Memory B cell (primary cell): Measurements from ENCODE around the gene TP53I11.

ENCODE experiments used
- ATAC-seq: fragments of 150-1000 bp; cut with Tn5 transposase; 2 replicates; pipeline ENCODE4 v1.10.0; 2021; ENCODE audit warnings: low read depth, mild to moderate bottlenecking, moderate library complexity
- DNase-seq, 2 donors: peaks; one replicate each; pipeline ENCODE4 v3.0.0; 2022; ENCODE audit warnings: low spot score in 2 of 2
- H3K27ac Mint-ChIP-seq: one replicate; pipeline ENCODE4 v1.8.0; 2022; ENCODE audit warnings: mild to moderate bottlenecking, moderate library complexity, mixed read lengths
- H3K27me3 Mint-ChIP-seq: one replicate; pipeline ENCODE4 v1.8.0; 2022; ENCODE audit warnings: mixed read lengths
- H3K36me3 Mint-ChIP-seq: one replicate; pipeline ENCODE4 v1.8.0; 2022; ENCODE audit warnings: mild to moderate bottlenecking, mixed read lengths
- H3K4me1 Mint-ChIP-seq: one replicate; pipeline ENCODE4 v1.8.0; 2022; ENCODE audit warnings: mixed read lengths
- H3K4me3 Mint-ChIP-seq: one replicate; pipeline ENCODE4 v1.8.0; 2022; ENCODE audit warnings: mild to moderate bottlenecking, moderate library complexity, mixed read lengths
- H3K9me3 Mint-ChIP-seq: one replicate; pipeline ENCODE4 v1.8.0; 2022; ENCODE audit warnings: mixed read lengths

The TP53I11 gene

DNA sequence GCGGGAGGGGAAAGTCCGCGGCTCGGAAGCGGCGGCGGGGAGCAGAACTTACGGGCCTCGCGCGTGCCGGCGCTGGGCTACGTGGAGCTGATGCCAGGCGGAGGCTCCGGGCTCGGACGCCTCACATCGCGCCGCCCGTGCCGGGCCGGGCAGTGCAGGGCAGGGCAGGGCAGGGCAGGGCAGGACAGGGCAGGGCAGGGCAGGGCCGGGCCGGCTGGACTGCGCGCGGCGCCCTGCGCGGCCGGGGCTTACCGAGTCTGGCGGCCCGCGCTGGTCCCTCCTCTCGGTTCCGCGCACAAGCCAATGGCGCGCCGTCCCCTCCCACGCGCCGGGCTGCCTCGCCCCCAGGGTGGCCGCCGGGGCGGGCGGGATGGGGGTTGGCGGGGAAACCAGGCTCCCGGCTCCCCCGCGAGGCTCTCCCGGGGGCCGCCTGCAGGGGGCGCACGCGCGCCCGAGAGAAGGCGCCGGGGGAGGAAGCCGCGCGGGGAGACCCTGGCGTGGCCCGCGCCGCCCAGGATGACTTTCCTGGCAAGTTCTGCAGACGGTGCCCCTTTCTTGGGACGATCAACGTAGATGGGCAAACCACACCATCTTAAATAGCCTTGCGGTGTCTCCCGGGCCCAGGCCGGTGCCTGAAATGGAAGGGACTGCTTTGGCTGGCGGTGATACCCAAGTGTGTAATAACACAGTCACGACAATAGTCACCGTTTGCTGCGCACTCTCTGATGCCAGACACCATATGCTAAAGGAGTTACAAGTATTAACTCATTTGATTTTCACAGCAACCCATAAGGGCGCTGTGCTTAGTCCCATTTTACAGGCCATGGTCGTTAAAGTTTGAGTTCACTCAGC, at the start of gene TP53I11:
Gene TP53I11, minus strand, starts transcription at position 259 of the 852 bp plus-strand sequence. CDS start 12,548 bp downstream, outside the sequence.
- H3K27ac Mint-ChIP-seq: peak within 1 kb of the TSS; percentile 75
- peaks cover 35% of the 10 kb centered on the region for H3K4me1 Mint-ChIP-seq
- H3K9me3 Mint-ChIP-seq: no peaks in the 10 kb centered on the region
- peak in 1 of 2 donors; percentile 67 for DNase-seq
- no peaks in the 10 kb centered on the region for H3K27me3 Mint-ChIP-seq
- H3K36me3 Mint-ChIP-seq: no peaks in the 10 kb centered on the region
- peak; percentile 74 for ATAC-seq
- peak within 1 kb of the TSS; percentile 91 for H3K4me3 Mint-ChIP-seq

DNA sequence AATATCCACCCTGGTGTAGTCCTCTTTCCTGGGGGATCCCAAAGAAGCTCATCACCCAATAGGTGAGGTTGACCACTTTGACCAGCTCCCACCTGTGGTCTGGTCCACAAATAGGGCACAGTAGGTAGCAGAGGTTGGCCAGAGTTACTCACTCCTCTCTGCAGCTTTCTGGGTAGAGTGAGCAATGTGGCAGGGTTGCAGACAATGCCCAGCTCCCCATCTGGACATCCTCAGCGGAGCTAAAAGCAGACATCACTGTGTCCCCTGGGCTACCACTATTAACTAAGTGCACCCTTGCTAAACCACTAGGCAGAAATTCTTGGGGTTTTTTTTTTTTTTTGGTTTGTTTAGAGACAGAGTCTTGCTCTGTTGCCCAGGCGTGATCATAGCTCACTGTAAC, 48.4 kb upstream of the TP53I11 start:
- Mint-ChIP-seq H3K27ac (no peak overlapping the region), H3K4me3 (no peak overlapping the region), H3K27me3 (peaks cover 3% of the 10 kb centered on the region), H3K4me1 (no peaks in the 10 kb centered on the region), H3K36me3 (no peaks in the 10 kb centered on the region), H3K9me3 (no peaks in the 10 kb centered on the region)
- ATAC-seq (no peak), DNase-seq (no peak)

- DNase-seq (no peak), ATAC-seq (no peak)
- Mint-ChIP-seq H3K4me1 (no peaks in the 10 kb centered on the region), H3K4me3 (no peak overlapping the region), H3K36me3 (no peaks in the 10 kb centered on the region), H3K27ac (no peak overlapping the region), H3K27me3 (peaks cover 3% of the 10 kb centered on the region), H3K9me3 (no peaks in the 10 kb centered on the region)
Measured at GRCh38 chr11:44998051-44998450, 47.4 kb upstream of the TP53I11 start.

DNA sequence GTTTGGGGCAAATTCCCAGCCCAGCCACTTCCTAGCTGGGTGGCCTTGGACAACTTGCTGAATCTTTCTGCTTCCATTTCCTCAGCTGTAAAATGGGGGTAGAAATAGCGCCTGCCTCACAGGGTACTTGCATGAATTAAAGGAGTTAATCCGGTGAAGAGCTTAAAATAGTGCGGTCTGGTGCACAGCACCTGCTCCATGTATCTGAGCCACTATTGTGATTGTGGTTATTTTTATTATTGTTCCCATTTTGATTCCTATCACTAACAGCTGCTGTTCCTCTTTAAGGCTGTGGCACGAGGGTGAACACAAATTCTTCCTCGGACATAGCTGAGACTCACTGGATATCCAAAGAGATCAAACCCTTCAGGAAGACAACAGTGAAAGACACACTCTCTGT, 46.9 kb upstream of the TP53I11 start:
- Mint-ChIP-seq H3K4me1 (peaks cover 3% of the 10 kb centered on the region), H3K27me3 (peaks cover 3% of the 10 kb centered on the region), H3K27ac (no peak overlapping the region), H3K36me3 (no peaks in the 10 kb centered on the region), H3K9me3 (no peaks in the 10 kb centered on the region), H3K4me3 (no peak overlapping the region)
- DNase-seq (no peak), ATAC-seq (no peak)

- Mint-ChIP-seq H3K9me3 (no peaks in the 10 kb centered on the region), H3K4me3 (no peak overlapping the region), H3K27me3 (no peaks in the 10 kb centered on the region), H3K4me1 (peaks cover 3% of the 10 kb centered on the region), H3K27ac (no peak overlapping the region), H3K36me3 (no peaks in the 10 kb centered on the region)
- no peak for DNase-seq
- ATAC-seq: no peak
Measured at GRCh38 chr11:44994753-44995152, 44.1 kb upstream of the TP53I11 start.

DNA sequence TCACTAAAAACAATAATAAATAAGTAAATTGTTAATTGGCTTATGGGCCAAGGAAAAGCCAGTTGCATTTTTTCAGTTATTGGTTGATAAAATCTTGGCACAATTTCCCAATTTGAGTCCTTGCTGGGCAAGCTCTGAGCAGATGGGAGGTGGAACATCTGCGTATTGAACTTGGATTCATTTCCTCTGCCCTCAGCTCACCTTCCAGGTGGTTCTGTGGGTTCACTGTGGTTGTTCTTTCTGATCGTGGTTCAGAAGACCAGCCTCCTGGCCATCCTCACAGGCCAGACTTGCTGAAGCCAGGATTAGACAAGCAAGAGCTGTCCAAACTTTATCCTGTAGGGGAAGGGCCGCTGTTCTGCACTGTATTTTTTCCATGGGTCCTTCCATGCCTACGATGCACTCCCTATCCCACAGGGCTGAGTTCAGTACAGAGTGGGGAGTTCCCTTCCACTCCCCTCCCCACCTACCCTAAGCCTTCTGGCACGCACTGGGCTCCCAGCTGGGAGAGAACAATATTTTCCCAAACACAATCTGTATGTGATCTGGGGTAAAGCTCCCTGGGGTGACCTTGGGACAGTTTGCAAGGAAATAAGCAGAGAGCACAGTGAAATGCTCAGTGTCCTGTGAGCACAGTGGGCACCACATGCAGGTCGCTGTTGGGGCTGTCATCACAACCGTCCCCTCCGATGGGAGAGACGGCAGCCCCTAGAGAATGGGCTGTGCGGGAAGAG, 43.5 kb upstream of the TP53I11 start:
- peaks cover 3% of the 10 kb centered on the region for H3K4me1 Mint-ChIP-seq
- no peak overlapping the region for H3K27ac Mint-ChIP-seq
- H3K9me3 Mint-ChIP-seq: no peaks in the 10 kb centered on the region
- no peak overlapping the region for H3K4me3 Mint-ChIP-seq
- H3K27me3 Mint-ChIP-seq: no peaks in the 10 kb centered on the region
- no peak for DNase-seq
- H3K36me3 Mint-ChIP-seq: no peaks in the 10 kb centered on the region
- no peak for ATAC-seq

DNA sequence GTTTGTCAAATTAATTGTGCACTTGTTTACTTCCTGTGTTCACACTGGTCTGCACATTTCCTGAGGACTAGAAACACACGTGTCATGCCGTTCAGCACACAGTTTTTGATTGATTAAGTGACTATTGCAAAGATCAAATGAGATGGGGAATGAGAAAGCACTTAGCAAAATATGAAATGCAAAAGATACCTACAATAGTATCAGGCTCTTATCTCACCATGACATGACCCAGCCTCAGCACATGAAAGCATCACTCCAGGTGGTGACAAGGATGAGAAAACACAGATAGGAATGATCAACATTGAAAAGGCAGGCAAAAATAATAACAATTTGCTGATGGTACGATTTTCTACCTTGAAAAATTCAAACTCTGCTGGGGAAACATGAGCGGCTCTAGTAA, 42.1 kb upstream of the TP53I11 start:
- Mint-ChIP-seq H3K27ac (no peak overlapping the region), H3K27me3 (peaks cover 2% of the 10 kb centered on the region), H3K9me3 (no peaks in the 10 kb centered on the region), H3K36me3 (no peaks in the 10 kb centered on the region), H3K4me3 (no peak overlapping the region), H3K4me1 (peaks cover 3% of the 10 kb centered on the region)
- DNase-seq (no peak), ATAC-seq (no peak)

- H3K9me3 Mint-ChIP-seq: no peaks in the 10 kb centered on the region
- DNase-seq: no peak
- peaks cover 2% of the 10 kb centered on the region for H3K27me3 Mint-ChIP-seq
- no peak overlapping the region for H3K4me3 Mint-ChIP-seq
- no peak overlapping the region for H3K27ac Mint-ChIP-seq
- peaks cover 3% of the 10 kb centered on the region for H3K4me1 Mint-ChIP-seq
- H3K36me3 Mint-ChIP-seq: no peaks in the 10 kb centered on the region
- ATAC-seq: no peak
Measured at GRCh38 chr11:44992181-44992582, 41.5 kb upstream of the TP53I11 start.

DNA sequence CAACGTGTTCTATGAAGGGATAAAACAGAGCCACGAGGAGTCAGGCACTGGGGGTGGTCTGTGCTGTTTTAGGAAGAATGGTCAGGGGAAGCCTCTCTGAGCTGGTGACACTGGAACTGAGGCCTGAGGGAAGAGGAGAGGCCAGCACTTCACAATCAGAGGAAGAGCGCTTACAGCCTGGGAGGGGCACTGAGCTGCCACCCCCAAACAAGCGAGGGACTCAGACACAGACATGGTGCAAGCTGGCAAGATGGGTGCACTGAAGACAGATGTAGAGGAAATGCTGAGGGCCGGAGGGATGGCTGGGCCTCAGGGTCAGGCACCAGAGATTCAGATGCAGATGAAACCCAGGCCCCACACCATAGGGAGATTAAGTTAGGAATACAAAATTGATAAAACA, 40.0 kb upstream of the TP53I11 start:
- no peak for ATAC-seq
- Mint-ChIP-seq H3K4me3 (no peak overlapping the region), H3K9me3 (no peaks in the 10 kb centered on the region), H3K27ac (no peak overlapping the region), H3K36me3 (no peaks in the 10 kb centered on the region), H3K27me3 (peaks cover 2% of the 10 kb centered on the region), H3K4me1 (peaks cover 3% of the 10 kb centered on the region)
- DNase-seq: no peak

DNA sequence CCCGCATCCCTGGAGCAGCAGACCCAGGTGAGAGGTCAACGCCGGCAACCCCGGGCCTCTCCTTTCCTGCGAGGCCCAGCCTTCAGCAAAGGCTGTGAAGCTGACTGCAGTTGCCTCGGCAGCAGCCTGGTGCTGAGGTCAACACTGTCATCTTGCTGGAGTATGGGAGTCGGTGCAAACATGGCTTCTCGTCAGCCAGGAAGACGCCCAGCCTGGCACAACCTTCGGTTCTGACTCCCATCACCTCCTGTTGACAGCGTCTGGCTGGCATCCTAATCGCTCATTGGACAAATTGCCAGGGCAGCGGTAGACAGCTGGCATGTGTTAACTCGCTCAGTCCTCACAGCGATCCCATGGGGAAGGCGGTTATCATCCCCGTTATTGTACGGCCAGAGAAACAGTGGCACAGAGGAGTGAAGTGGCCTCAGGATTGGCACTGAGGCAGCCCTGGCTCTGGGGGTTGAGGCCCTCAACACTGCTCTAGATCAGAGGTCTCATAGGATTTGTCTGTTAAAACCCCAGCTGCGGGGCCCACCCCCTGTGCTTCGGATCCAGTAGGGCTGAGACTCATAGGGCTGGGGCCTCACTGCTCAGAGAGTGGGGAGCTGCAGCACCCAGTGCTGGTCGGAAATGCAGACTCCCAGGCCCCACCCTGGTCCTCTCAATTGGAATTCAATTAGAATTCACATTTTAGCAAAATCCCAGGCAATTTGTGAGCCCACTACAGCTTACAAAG, 39.3 kb upstream of the TP53I11 start:
- no peak overlapping the region for H3K27ac Mint-ChIP-seq
- H3K4me3 Mint-ChIP-seq: no peak overlapping the region

DNA sequence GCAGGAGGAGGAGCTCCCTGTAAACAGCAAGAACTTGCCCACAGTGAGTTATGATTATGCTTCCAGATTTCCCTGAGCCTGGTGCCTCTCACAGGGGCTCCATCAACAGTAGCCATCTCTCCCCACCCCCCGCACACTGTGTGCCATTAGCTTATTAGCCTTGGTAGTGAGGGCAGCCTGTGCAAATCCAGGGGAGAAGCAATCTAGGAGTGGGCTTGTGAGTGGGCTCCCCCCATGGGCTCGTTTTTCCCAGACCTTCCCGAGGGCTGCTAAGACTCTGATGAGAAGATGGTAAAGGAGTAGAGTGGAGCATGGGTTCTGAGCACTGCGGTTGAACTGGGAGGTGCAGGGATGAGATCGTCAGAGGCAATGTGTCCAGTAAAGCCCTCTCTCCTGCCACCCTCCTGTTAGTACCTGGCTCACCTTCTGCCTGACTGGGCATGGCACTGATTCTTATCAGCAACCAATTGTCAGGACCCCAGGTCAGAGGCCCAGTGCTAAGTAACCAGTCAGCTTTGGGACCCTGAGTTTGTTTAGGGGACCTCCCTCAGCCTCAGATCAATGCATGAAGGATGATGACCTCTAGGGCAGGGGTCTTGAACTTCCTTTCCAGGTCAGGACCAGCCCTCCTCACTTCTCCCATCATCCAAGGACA, 38.4 kb upstream of the TP53I11 start:
- no peak for ATAC-seq
- Mint-ChIP-seq H3K9me3 (no peaks in the 10 kb centered on the region), H3K4me3 (no peak overlapping the region), H3K27me3 (peaks cover 2% of the 10 kb centered on the region), H3K4me1 (peaks cover 3% of the 10 kb centered on the region), H3K27ac (no peak overlapping the region), H3K36me3 (no peaks in the 10 kb centered on the region)
- no peak for DNase-seq

More for the DNA sequence above, 39.3 kb upstream of the TP53I11 start:
- ATAC-seq: no peak
- Mint-ChIP-seq H3K9me3 (no peaks in the 10 kb centered on the region), H3K36me3 (no peaks in the 10 kb centered on the region), H3K4me1 (peaks cover 3% of the 10 kb centered on the region), H3K27me3 (peaks cover 2% of the 10 kb centered on the region)
- no peak for DNase-seq

DNA sequence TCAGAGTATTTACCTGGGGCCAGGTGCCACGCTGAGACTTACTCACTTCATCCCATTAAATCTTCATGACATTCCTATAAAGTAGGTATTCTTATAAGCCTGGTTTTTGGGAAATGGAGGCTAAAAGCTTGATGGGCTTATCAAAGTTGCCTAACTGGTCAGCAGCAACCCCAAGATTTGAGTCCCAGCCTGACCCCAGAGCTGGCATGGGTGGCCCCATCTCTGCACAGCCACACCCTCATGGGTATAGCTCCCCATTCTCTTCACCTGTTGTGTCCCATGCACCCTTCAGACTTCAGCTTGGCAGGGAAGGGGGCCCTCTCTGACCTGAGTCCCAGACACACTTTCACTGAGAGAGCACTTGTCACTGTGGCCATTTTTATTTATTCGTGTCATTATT, 37.4 kb upstream of the TP53I11 start:
- Mint-ChIP-seq H3K27me3 (peaks cover 2% of the 10 kb centered on the region), H3K36me3 (no peaks in the 10 kb centered on the region), H3K9me3 (no peaks in the 10 kb centered on the region), H3K4me3 (no peak overlapping the region), H3K27ac (no peak overlapping the region), H3K4me1 (peaks cover 3% of the 10 kb centered on the region)
- no peak for DNase-seq
- ATAC-seq: no peak

GRCh38 chr11:44987506-44987905, 36.8 kb upstream of the TP53I11 start:
- Mint-ChIP-seq H3K4me3 (no peak overlapping the region), H3K27me3 (peaks cover 2% of the 10 kb centered on the region), H3K27ac (no peak overlapping the region), H3K9me3 (no peaks in the 10 kb centered on the region), H3K4me1 (no peaks in the 10 kb centered on the region), H3K36me3 (no peaks in the 10 kb centered on the region)
- ATAC-seq (no peak), DNase-seq (no peak)

- H3K9me3 Mint-ChIP-seq: no peaks in the 10 kb centered on the region
- no peak for DNase-seq
- no peaks in the 10 kb centered on the region for H3K4me1 Mint-ChIP-seq
- no peak for ATAC-seq
- no peaks in the 10 kb centered on the region for H3K36me3 Mint-ChIP-seq
- no peak overlapping the region for H3K4me3 Mint-ChIP-seq
- H3K27me3 Mint-ChIP-seq: peaks cover 2% of the 10 kb centered on the region
- H3K27ac Mint-ChIP-seq: no peak overlapping the region
Measured at GRCh38 chr11:44986315-44986714, 35.6 kb upstream of the TP53I11 start.
